GM21529 (cell line): ENCODE data around the gene TDRKH.

ENCODE experiments used
- ATAC-seq: cut with Tn5 transposase; IDR thresholded peaks from one replicate; pipeline ENCODE4 v1.9.1; 2021; ENCODE audit not compliant: unreplicated experiment

The TDRKH gene

GRCh38 chr1:151823175-151823574 is 32.9 kb upstream of the TDRKH start:
- no peak for ATAC-seq

GRCh38 chr1:151822404-151822803 is 32.1 kb upstream of the TDRKH start:
- no peak for ATAC-seq

GRCh38 chr1:151820940-151821339 is 30.6 kb upstream of the TDRKH start:
- ATAC-seq, result no peak

GRCh38 chr1:151819976-151820623 is 29.8 kb upstream of the TDRKH start:
- ATAC-seq, result no peak

- no peak for ATAC-seq
Measured at GRCh38 chr1:151819227-151819835, 29.0 kb upstream of the TDRKH start.

- ATAC-seq, result no peak
Measured at GRCh38 chr1:151817353-151817730, 27.0 kb upstream of the TDRKH start.

GRCh38 chr1:151816548-151817352 is 26.4 kb upstream of the TDRKH start:
- ATAC-seq, result no peak

- ATAC-seq, result no peak
Measured at GRCh38 chr1:151815716-151816327, 25.5 kb upstream of the TDRKH start.

- no peak for ATAC-seq
Measured at GRCh38 chr1:151814971-151815545, 24.8 kb upstream of the TDRKH start.

- no peak for ATAC-seq
Measured at GRCh38 chr1:151814426-151814825, 24.1 kb upstream of the TDRKH start.

- ATAC-seq, result no peak
Measured at GRCh38 chr1:151813271-151813977, 23.1 kb upstream of the TDRKH start.

GRCh38 chr1:151811181-151811580 is 20.9 kb upstream of the TDRKH start:
- ATAC-seq, result no peak

GRCh38 chr1:151809985-151810556 is 19.8 kb upstream of the TDRKH start:
- ATAC-seq, result no peak

GRCh38 chr1:151809290-151809984 is 19.1 kb upstream of the TDRKH start:
- ATAC-seq, result no peak

- no peak for ATAC-seq
Measured at GRCh38 chr1:151807766-151808165, 17.5 kb upstream of the TDRKH start.

GRCh38 chr1:151807131-151807530 is 16.8 kb upstream of the TDRKH start:
- ATAC-seq, result no peak

GRCh38 chr1:151806170-151806569 is 15.9 kb upstream of the TDRKH start:
- ATAC-seq, result no peak

GRCh38 chr1:151805066-151805820 is 14.9 kb upstream of the TDRKH start, which contains the start of gene LINGO4:
Gene LINGO4 (minus strand): TSS chr1:151805419. CDS start chr1:151802704, 2,715 bp downstream.
- no peak for ATAC-seq

GRCh38 chr1:151803915-151804314 is 13.6 kb upstream of the TDRKH start:
- no peak for ATAC-seq
